NCI-H2171 (cell line): Measurements from ENCODE around the gene TARM1.
"Not testable (repeated sequence)": the region's sequence is repeated elsewhere in the genome, so short reads cannot be mapped to it uniquely, and the experiment has no call there.

ENCODE experiments used
- DNase-seq: peaks from one replicate; lab custom pipeline; 2025; lab: John Stamatoyannopoulos, UW

The TARM1 gene

DNA sequence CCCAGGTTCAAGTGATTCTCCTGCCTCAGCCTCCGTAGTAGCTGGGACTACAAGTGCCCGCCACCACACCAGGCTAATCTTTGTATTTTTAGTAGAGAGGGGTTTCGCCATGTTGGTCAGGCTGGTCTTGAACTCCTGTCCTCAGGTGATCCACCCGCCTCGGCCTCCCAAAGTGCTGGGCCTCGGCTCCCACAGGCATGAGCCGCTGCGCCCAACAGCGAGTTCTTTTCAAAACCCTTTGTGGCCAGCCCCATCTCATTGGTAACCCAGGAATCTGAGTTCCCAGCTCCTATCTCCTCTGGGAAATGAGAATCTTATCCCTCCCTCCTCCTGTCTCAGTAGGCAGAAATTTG is 18.7 kb upstream of the TARM1 start:
- not testable (repeated sequence) for DNase-seq

- no peak for DNase-seq
Measured at GRCh38 chr19:54099190-54099902, 18.2 kb upstream of the TARM1 start.

- no peak for DNase-seq
Measured at GRCh38 chr19:54096617-54097106, 15.5 kb upstream of the TARM1 start.

GRCh38 chr19:54095859-54096616 is 14.9 kb upstream of the TARM1 start:
- DNase-seq = not testable (repeated sequence)

- DNase-seq = no peak
Measured at GRCh38 chr19:54095136-54095858, 14.1 kb upstream of the TARM1 start.

DNA sequence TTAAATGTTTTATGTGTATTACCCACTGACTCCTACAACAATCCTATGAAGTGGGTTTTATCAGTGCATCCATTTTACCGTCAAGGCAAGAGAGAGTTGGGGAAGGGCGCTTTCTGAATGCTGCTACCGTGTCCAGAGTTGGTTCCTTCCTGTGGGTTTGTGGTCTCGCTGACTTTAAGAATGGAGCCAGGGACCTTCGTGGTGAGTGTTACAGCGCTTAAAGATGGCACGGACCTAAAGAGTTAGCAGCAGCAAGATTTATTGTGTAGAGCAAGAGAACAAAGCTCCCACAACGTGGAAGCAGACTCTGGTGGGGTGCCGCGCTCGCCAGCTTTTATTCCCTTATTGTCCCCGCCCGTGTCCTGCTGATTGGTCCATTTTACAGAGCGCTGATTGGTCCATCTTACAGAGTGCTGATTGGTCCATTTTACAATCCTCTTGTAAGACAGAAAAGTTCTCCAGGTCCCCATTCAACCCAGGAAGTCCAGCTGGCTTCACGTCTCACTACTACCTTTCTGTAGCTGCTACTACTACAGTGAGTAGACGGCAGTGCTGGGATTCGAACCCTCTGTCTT is 13.3 kb upstream of the TARM1 start:
- no peak for DNase-seq

GRCh38 chr19:54084410-54084809 is 3.2 kb upstream of the TARM1 start:
- no peak for DNase-seq

- DNase-seq = no peak
Measured at GRCh38 chr19:54077334-54077733, 3.8 kb downstream of the TARM1 start.

DNA sequence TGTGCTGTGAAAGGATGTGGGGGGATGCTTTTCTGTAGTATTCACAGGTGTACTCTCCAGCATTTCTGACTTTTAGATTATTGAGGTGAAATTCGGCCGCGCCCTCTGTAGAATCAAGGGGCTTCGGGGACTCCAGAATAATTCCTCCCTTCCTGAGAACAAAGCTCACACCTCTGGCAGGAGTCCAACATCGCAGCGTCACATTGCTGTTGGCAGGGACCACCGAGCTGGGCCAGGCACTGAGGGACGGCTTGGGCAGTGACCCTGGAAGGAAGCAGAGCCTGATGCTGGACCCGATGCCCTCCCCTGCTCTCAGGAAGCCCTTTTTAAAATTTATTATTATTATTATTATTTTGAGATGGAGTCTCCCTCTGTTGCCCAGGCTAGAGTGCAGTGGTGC is 6.3 kb downstream of the TARM1 start:
- no peak for DNase-seq

GRCh38 chr19:54073829-54074228 is 7.3 kb downstream of the TARM1 start:
- DNase-seq = no peak

DNA sequence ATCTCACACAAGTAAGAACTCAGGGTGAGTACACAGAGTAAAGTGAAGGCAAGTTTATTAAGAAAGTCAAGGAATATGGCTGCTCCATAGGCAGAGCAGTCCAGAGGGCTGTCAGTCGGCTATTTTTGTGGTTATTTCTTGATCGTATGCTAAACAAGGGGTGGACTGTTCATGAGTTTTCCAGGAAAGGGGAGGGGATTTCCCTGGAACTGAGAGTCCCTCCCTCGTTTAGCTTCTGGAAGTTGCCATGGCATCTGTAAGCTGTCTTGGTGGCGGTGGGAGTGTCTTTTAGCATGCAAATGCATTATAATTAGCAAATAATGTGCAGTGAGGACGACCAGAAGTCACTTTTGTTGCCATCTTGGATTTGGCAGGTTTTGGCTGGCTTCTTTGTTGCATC is 11.7 kb downstream of the TARM1 start:
- no peak for DNase-seq

GRCh38 chr19:54063350-54064116 is 17.6 kb downstream of the TARM1 start, which contains the start of gene VSTM1:
VSTM1 (minus strand) TSS chr19:54063897; CDS start chr19:54063777, 120 bp downstream.
- no peak for DNase-seq

DNA sequence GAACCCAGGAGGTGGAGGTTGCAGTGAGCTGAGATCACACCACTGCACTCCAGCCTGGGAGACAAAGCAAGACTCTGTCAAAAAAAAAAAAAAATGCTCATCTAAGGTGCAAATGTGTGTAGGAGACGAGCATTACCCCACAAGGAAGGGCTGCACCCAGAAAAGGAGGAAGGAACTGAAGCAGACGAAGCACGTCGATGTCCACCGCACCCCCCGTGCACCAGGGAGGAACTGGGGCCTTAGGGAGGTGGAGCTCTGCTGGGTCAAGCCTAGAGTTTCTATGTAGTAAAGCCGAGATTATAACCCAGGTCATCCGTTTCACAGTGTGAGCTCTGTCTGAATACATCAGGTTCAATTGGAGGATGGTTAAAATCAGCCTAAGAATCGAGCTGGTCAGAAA is 18.5 kb downstream of the TARM1 start:
- no peak for DNase-seq

GRCh38 chr19:54047616-54048015 is 33.5 kb downstream of the TARM1 start:
- no peak for DNase-seq

GRCh38 chr19:54045771-54046170 is 35.4 kb downstream of the TARM1 start:
- no peak for DNase-seq

- no peak for DNase-seq
Measured at GRCh38 chr19:54042989-54043388, 38.2 kb downstream of the TARM1 start.

GRCh38 chr19:54041969-54042606 is 39.1 kb downstream of the TARM1 start:
- no peak for DNase-seq

DNA sequence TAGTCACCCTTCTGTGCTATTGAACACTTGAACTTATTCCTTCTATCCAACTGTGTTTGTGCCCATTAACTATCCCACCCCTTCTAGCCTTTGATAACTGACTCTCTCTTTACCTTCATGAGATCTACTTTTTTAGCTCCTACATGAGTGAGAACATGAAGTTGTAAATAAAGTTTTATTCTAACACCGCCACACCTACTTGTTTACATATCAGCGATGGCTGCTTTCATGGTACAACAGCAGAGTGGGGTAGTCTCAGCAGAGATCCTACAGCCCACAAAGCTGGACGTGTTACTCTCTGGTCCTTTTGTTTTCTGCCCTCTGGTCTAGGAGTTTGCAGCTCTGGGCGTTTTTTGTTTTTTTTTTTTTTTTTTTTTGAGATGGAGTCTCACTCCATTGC is 41.2 kb downstream of the TARM1 start:
- no peak for DNase-seq

DNA sequence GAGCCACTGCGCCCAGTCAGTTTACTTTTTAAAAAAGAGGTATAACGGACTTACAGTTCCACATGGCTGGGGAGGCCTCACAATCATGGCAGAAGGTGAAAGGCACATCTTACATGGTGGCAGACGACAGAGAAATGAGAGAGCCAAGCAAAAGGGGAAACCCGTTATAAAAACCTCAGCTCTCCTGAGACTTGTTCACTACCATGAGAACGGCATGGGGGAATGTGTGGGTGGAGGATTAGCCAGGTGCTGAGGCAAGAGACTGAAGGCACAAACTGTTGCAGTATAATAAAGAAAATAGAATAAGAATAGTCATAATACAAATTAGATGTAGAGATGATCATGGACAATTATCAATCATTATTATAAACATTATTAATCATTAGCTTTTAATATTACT is 44.6 kb downstream of the TARM1 start:
- DNase-seq = not testable (repeated sequence)

DNA sequence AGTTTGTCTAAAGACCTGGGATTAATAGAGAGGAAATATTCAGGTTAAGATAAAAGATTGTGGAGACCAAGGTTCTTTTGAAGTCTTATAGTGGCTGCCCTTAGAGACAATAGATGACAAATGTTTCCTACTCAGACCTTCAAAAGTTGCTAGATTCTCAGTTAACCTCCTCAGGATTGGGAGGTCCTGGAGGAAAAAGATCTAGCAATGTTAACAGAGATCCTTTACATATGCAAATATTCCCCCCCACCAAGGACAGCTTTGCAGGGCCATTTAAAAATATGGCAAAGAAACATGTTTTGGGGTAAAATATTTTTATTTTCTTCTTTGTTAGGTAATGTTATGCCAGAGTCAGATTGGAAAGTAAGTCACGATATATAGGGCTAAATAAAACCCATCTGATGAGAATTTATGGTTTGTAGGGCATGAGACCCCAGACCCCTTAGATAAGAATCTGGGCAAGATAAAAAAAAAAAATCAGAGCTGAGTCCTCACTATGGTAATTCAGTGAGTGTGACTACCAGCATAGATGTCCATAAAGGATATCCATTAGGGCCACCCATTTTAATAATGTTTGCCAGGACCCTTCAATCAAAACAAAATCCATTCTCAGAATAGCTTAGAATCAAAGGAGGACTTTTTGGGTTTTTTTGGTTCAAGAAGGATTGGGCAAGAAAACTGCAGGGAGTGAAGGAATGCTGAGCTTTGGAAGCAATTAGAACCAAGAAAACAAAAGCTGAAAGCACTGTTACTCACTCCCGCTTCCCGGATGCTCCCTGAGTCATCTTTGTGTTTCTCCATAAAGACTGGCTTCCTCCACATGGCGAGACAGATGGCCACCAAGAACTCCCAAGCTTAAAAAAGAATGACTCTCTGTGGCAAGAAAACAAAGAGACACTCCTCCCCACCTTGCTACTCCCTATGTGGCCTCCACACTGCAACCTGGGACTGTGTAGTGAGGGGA is 45.7 kb downstream of the TARM1 start:
- DNase-seq = no peak
